NCI-H1694 (cell line): ENCODE data around the gene ZPBP2.
A peak's percentile ranks its signal among the peaks of the same experiment; 100 is the strongest.
"Not testable (repeated sequence)": the region's sequence is repeated elsewhere in the genome, so short reads cannot be mapped to it uniquely, and the experiment has no call there.

Experiments
- DNase-seq: peaks from one replicate; lab custom pipeline; 2025; lab: John Stamatoyannopoulos, UW

The ZPBP2 gene

GRCh38 chr17:39855911-39856649 lies 11.9 kb upstream of the ZPBP2 start:
- not testable (repeated sequence) for DNase-seq

GRCh38 chr17:39861235-39861634 lies 6.8 kb upstream of the ZPBP2 start:
- no peak for DNase-seq

GRCh38 chr17:39863244-39863917 lies 4.6 kb upstream of the ZPBP2 start:
- DNase-seq = no peak

DNA sequence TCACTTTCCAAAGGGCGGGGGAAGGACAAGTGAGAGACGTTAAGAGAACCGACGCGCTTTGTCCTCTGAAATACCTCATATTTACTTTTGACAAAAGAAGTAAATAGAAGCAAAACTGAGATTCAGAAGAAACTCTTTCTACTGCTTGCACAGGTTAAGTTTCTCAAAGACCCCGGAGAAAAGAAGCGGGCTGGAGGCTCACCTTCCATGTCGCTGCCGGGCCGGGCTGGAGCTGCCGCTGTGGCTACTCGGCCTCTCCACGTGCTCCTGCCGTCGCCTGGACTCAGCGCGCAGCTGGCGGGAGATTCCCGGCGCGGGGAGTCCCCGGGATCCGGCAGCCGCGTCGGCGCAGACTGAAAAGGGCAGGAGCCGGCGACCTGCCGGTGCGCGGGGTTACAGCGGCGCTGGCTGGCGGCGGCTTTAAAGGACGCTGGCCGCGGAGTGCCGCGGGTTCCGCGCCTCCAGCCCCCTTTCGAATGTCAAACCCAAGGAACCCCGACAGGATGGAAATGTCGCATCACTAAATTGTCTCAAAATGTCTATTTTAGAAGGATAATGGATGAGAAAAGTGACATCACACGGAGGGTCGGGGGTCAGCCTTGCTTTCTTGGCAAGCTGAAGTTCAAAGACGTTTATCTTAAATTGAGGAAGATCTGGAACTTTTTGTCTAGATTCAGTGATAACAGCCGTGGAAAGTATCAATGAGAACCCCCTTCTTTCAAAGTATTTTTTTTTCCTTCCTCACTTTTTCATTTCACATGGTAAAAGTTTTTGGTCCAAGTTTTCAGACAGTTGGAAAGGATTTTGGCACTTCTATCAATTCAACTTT lies 3.9 kb upstream of the ZPBP2 start, which contains the start of gene IKZF3:
Gene IKZF3, minus strand, starts transcription at position 395 of the 829 bp plus-strand sequence. Its CDS starts 186 bp downstream, at position 209.
- DNase-seq = no peak

DNA sequence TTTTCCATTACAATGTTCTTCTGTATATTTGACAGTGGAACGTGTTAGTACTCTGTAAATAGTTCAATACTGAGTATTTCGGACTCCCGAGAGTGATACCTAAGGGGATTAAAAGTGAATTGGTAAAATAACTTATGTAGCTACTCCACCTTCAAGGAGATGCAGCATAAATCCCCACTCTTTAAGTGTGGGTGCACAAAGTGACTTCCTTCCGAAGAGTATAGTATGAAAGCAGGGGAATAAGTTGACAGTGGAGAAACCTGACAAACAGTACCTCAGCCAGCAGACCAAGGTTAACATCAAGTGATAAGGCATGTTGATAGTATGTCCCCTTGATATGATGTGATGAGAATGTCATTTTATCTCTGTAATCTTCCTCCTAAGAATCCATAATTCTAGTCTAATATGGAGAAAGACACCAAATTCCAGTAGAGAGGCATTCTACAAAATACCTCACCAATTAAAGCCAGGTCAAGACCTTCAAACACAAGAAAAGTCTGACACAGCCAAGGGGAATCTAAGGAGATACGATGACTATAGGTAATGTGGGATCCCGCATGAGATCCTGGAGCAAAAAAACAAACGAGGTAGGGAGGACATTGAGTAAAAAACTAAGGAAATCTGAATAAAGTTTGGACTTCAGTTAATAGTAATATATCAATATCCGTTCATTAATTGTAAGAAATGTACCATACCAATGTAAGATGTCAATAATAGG lies 1.8 kb upstream of the ZPBP2 start:
- no peak for DNase-seq

DNA sequence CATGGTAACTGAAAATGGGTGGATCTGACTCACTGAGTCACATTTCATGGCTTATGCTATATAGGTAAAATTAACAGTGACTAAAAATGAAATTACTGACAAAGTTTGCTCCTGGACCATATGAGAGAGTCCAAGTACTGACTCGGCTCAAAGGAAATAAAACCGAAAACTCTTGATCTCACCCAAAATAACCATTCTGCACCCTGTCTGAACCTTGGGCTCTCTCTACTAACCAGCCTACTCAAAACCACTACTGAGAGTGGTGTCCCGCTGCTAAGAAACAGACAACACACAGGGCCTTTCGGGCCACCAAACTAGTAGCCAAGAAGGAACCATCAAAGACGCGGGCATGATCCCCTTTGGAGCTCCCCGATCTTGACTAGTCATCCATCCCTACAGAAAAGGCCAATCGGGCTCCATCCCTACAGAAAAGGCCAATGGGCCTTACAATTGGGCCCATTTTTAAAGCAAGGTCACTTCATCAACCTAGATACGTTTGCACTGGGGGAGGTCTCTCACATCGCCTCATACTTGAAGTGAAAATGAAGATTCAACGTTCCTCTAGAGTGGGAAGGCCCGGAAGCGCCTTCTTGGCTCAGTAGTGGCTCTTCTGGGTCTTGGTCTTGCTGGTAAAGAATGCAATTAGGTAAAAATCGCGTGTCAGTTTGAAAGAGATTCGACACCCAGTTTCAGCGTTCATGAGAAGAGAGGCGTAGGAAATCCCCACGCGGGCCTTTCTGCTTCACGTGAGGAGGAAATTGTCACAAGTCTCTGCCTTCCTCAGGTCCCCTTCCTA lies 720 bp upstream of the ZPBP2 start:
- DNase-seq = no peak

DNA sequence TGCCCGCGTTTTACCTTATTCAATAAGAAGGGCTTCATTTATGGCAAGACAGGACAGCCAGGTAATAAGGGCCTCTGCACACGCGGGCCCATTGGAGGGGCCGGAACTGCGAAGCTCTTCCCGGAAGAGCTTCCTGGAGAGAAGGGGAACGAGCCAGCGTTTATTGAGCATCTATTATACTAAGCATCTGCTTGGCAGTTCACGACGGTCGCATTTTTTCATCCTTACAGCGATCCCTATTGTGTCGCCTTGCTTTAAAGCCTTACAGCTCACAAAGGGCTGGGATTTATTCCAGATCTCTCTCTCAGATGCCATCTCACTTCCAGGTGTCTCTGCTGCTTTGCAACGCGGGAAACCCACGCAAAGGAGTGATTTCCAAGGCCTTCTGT lies 546 bp downstream of the ZPBP2 start:
- no peak for DNase-seq

DNA sequence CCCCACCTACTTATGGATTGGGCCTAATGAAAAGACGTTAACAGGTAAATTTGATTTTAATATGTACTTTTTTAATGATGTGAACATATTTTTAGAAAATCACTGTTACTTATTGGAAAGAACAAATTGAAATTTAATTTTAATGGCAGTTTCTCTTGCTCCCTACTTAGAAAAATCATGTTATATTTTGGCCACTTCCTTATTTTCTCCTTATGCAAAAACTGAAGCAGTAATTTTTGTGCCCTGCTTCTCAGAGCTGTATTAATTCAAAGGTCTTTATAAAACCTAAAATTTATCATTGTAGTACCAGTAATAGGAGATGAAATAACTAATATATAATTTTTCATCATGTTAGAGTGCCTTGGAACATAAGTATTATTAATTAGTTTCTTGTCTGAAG lies 2.8 kb downstream of the ZPBP2 start:
- no peak for DNase-seq

DNA sequence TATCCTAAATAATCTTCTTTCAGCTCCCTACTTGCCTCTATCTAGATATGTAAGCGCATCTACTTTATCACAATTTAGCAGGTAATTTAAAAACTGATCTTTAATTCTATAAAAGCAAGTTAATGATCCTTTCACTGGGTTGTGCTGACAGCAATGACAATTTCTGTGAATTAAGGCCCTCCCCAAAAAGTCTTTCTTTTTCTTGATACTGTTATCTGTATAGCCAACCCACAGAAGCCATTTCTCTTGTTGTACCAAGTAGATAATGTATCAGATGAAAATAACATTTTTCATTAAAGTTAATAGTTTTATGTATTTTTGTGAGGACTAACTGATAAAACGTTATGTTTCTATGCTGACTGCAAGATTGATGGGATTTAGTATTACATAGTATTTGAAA lies 3.8 kb downstream of the ZPBP2 start:
- no peak for DNase-seq

- peak; percentile 25 for DNase-seq
Observed at GRCh38 chr17:39872751-39873150, 4.7 kb downstream of the ZPBP2 start.

DNA sequence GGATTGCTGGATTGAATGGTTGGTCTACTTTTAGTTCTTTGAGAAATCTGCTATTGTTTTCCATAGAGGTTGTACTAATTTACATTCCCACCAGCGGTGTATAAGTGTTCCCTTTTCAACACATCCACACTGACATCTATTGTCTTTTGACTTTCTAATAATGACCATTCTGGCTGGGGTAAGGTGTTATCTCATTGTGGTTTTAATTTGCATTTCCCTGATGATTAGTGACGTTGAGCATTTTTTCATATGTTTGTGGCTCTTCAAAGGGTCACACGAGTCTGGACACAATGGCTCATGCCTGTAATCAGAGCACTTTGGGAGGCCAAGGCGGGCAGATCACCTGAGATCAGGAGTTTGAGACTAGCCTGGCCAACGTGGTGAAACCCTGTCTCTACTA lies 18.1 kb downstream of the ZPBP2 start:
- not testable (repeated sequence) for DNase-seq

GRCh38 chr17:39887078-39887477 lies 19.1 kb downstream of the ZPBP2 start:
- DNase-seq = no peak

DNA sequence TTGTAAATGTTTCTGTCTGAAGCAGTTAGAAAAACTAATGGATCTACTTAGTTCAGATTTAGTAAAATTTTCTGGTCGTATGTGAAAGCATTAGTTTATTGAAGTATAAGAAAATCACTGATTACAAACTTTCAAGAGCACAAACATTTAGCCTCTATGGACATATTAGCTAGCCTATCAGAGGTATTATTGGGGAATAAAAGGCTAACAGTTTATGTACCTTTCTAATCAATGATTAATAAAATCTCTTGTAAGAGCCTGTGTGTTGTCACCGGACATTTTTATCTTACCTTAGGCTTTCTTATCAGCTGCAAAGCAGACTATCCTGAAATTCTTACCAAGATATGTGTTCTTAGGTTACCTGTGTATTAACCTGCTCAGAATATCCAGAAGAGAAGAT lies 21.2 kb downstream of the ZPBP2 start:
- DNase-seq = no peak

GRCh38 chr17:39894681-39895376 lies 26.8 kb downstream of the ZPBP2 start:
- no peak for DNase-seq

GRCh38 chr17:39898088-39898487 lies 30.1 kb downstream of the ZPBP2 start:
- DNase-seq = no peak

DNA sequence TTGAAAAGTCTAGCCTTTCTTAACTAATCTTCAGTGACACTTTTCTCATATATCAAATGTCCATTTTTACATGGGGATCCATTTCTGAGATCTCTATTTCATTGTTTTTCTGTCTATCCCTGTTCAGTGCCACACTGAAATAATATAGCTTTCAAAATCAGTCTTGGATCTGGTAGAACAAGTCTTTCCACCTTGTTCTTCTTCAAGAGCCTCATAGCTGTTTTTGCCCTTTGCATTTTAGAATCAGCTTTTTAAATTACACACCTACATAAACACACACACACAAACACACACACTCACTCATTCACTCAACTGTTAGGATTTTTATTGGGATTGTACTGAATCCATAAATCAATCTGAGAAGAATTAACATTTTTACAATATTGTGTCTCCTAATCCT lies 31.2 kb downstream of the ZPBP2 start:
- no peak for DNase-seq

DNA sequence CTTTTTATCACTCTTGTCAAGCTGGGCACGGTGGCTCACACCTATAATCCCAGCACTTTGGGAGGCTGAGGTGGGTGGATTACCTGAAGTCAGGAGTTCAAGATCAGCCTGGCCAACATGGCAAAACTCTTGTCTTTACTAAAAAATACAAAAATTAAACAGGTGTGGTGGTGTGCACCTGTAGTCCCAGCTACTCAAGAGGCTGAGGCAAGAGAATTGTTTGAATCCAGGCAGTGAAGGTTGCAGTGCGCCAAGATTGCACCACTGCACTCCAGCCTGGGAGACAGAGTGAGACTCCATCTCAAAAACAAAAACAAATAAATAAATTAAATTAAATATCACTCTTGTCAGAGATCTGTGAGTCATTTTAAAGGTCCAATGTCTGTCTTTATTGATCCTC lies 34.0 kb downstream of the ZPBP2 start:
- not testable (repeated sequence) for DNase-seq

GRCh38 chr17:39903158-39903884 lies 35.3 kb downstream of the ZPBP2 start:
- no peak for DNase-seq

DNA sequence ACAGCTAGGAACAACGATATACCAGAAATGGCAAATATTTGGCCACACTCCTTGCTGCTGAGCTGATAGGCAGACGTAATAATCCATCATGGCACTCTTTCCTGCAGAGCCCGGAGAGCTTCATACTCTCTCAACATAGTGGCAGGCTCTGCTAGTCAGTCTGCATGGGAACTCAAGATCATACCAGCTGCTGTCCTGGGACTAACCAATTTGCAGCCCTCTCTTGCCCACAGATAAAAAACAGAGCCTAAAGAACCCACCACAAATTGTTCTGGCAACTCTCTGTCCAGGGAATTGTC lies 36.9 kb downstream of the ZPBP2 start:
- DNase-seq = no peak

GRCh38 chr17:39908789-39909352 lies 40.9 kb downstream of the ZPBP2 start:
- no peak for DNase-seq
